Measurements from ENCODE around the gene GARIN5B.

GARIN5B gene

GRCh38 chr19:55309448-55309847, 53.6 kb downstream of the GARIN5B start:
- TF ChIP-seq EZH2 (IDR thresholded peaks at IDR 0.05; ENCODE audit: borderline replicate concordance, low read length) (no peak), CTCF (IDR thresholded peaks at IDR 0.05; ENCODE audit: low read length) (no peak)
- Histone ChIP-seq H4K20me1 (ENCODE audit: insufficient read depth, low read length) (no peaks in the 10 kb centered on the region), H3K36me3 (ENCODE audit: insufficient read depth, low read length) (peaks cover 23% of the 10 kb centered on the region), H3K9me3 (ENCODE audit: low read length) (no peaks in the 10 kb centered on the region), H2AFZ (ENCODE audit: low read length) (no peak overlapping the region), H3K27me3 (ENCODE audit: insufficient read depth, low read length) (no peaks in the 10 kb centered on the region), H3K79me2 (ENCODE audit: insufficient read depth, low read length) (no peaks in the 10 kb centered on the region), H3F3A (ENCODE audit: insufficient read depth, low read length) (no peaks in the 10 kb centered on the region), H3K9me2 (ENCODE audit: low read depth, low read length) (no peaks in the 10 kb centered on the region), H3K4me2 (ENCODE audit: low read length) (no peak overlapping the region), H3K9ac (ENCODE audit: low read length) (no peak overlapping the region), H3K4me1 (ENCODE audit: insufficient read depth, low read length, severe bottlenecking) (peaks cover 23% of the 10 kb centered on the region), H3K4me3 (ENCODE audit: low read depth, low read length, poor library complexity, severe bottlenecking) (no peak overlapping the region), H3K27ac (ENCODE audit: low read depth, low read length, poor library complexity, severe bottlenecking) (no peak overlapping the region)

DNA sequence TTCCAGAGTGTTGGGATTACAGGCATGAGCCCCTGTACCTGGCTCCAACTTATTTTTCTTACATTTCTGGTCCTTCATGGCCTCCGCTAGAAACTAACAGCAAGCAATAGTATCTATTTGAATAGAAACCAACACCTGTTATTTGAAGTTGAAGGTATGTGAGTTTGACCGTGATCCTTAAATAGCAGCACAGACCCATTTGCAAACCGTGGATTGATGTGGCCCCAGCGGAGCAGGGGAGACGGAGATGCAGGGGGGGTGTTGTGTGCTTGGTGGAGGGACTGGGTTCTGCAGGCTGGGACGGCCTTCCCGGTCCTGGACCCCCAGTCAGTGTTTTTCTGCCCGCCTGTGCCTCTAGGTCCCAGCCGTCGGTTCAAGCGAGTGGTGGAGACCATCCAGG, 54.8 kb downstream of the GARIN5B start:
- Histone ChIP-seq H2AFZ (ENCODE audit: low read length) (no peak overlapping the region), H3K4me2 (ENCODE audit: low read length) (peak overlapping the region; percentile 29; the same call in 1 of the 2 replicates), H3K27ac (ENCODE audit: low read depth, low read length, poor library complexity, severe bottlenecking) (peak overlapping the region; percentile 48), H3K27me3 (ENCODE audit: insufficient read depth, low read length) (no peaks in the 10 kb centered on the region), H3K4me1 (ENCODE audit: insufficient read depth, low read length, severe bottlenecking) (peaks cover 23% of the 10 kb centered on the region), H3K4me3 (ENCODE audit: low read depth, low read length, poor library complexity, severe bottlenecking) (no peak overlapping the region), H3F3A (ENCODE audit: insufficient read depth, low read length) (no peaks in the 10 kb centered on the region), H3K79me2 (ENCODE audit: insufficient read depth, low read length) (no peaks in the 10 kb centered on the region), H3K36me3 (ENCODE audit: insufficient read depth, low read length) (peaks cover 23% of the 10 kb centered on the region), H3K9me3 (ENCODE audit: low read length) (no peaks in the 10 kb centered on the region), H4K20me1 (ENCODE audit: insufficient read depth, low read length) (no peaks in the 10 kb centered on the region), H3K9ac (ENCODE audit: low read length) (no peak overlapping the region), H3K9me2 (ENCODE audit: low read depth, low read length) (no peaks in the 10 kb centered on the region)
- TF ChIP-seq EZH2 (IDR thresholded peaks at IDR 0.05; ENCODE audit: borderline replicate concordance, low read length), result no peak
- TF ChIP-seq CTCF (IDR thresholded peaks at IDR 0.05; ENCODE audit: low read length), result no peak

DNA sequence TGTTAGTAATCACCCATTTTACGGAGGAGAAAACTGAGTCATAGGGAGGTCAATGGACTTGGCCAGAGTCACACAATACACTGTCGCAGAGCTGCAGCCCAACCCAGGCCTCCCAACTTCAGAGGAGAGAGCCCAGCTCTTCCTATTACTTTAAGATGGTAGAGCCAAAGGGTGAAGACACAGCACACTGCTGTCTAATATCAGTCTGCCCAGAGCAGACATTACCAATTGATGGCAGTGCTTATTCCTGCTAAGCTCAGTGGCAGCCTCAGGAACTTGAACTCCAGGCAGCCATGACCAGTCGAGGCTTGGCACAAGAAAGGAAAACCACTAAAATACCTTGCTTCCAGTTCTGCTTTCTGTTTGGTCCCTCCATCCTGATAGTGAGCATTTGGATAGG, 56.3 kb downstream of the GARIN5B start:
- no peak overlapping the region for H3K4me3 ChIP-seq (ENCODE audit: low read depth, low read length, poor library complexity, severe bottlenecking)
- no peak overlapping the region for H2AFZ ChIP-seq (ENCODE audit: low read length)
- no peak overlapping the region for H3K9ac ChIP-seq (ENCODE audit: low read length)
- no peaks in the 10 kb centered on the region for H4K20me1 ChIP-seq (ENCODE audit: insufficient read depth, low read length)
- H3K36me3 ChIP-seq (ENCODE audit: insufficient read depth, low read length), result peaks cover 23% of the 10 kb centered on the region
- H3K4me1 ChIP-seq (ENCODE audit: insufficient read depth, low read length, severe bottlenecking), result peaks cover 32% of the 10 kb centered on the region
- H3K79me2 ChIP-seq (ENCODE audit: insufficient read depth, low read length), result no peaks in the 10 kb centered on the region
- TF ChIP-seq CTCF (IDR thresholded peaks at IDR 0.05; ENCODE audit: low read length) (no peak), EZH2 (IDR thresholded peaks at IDR 0.05; ENCODE audit: borderline replicate concordance, low read length) (no peak)
- H3K27me3 ChIP-seq (ENCODE audit: insufficient read depth, low read length), result no peaks in the 10 kb centered on the region
- no peaks in the 10 kb centered on the region for H3K9me2 ChIP-seq (ENCODE audit: low read depth, low read length)
- H3K4me2 ChIP-seq (ENCODE audit: low read length), result no peak overlapping the region
- no peaks in the 10 kb centered on the region for H3F3A ChIP-seq (ENCODE audit: insufficient read depth, low read length)
- no peak overlapping the region for H3K27ac ChIP-seq (ENCODE audit: low read depth, low read length, poor library complexity, severe bottlenecking)
- no peaks in the 10 kb centered on the region for H3K9me3 ChIP-seq (ENCODE audit: low read length)
